GM23248 (cell line): Measurements from ENCODE around the gene SMIM9.

Experiments used
- EZH2 ChIP-seq: fragments of 200-600 bp; sonication (generic); IDR thresholded peaks from 2 replicates; pipeline ENCODE4 v1.6.1; 2018; ENCODE audit warnings: antibody characterized with exemption, mild to moderate bottlenecking; ENCODE audit not compliant: insufficient read depth, poor library complexity, severe bottlenecking
- EZH2phosphoT487 ChIP-seq: fragments of 200-600 bp; sonication (generic); IDR thresholded peaks from 2 replicates; pipeline ENCODE4 v1.6.1; 2018; ENCODE audit warnings: antibody characterized with exemption, moderate library complexity, mild to moderate bottlenecking, low read depth; ENCODE audit not compliant: insufficient read depth

DNA sequence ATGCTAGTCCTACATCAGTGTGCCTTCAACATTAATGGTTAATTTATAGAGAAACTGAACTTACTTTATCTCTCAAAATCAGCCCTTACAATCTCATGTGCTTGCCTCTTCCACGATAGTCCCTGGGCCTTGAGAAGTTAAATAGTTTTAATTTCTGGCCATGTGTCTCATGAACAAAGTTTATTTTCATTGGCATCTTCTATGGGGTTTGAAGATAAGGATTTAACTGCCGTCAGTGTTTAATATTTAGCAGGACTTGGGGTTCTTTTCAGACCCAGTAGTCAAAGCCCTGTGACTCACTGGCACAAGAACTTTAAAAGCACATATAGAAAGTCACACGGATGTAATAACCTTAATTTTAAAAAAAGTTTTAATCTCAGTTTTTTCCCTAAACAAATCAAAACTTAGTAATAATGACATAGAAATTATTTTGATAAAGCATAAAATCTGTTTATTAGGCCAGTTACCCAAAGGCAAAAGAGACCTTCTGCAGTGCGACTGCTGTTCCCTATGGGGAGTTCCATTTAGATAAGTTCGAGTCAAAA, 19.1 kb downstream of the SMIM9 start:
- TF ChIP-seq EZH2 (no peak), EZH2phosphoT487 (no peak)
